H1 (cell line): ENCODE results near the gene STRN4. TPM values are rescaled to one million over a fixed set of nuclear protein-coding genes. Genes with fewer than 3 reads are reported as not detected.

Experiments used
- CTCF ChIA-PET: fragments of 300-600 bp; sonication (Branson Sonifier 250); formaldehyde crosslinking; loops from one replicate; lab custom pipeline; 2021; ENCODE audit not compliant: partially characterized antibody; lab: Charles Lee
- POLR2A ChIA-PET: fragments of 300-600 bp; sonication (Branson Sonifier 250); formaldehyde crosslinking; loops from one replicate; lab custom pipeline; 2021; ENCODE audit warnings: inconsistent platforms; ENCODE audit not compliant: partially characterized antibody; lab: Charles Lee
- DNase-seq, 2 experiments: peaks; one replicate each; pipeline versions ENCODE4 v3.0.0 to v3.0.0-alpha.2; 2010 to 2022; ENCODE audit warnings: low spot score in 2 of 2, low read depth in 1 of 2, mixed read lengths in 1 of 2
- FAIRE-seq: peaks from 2 replicates; lab custom pipeline; 2011; peaks lifted over from hg19 to GRCh38; lab: Jason Lieb, UNC
- H2AFZ ChIP-seq: 2 replicates; pipeline ENCODE4 v1.8.1; 2012; ENCODE audit warnings: low read length, inconsistent platforms
- H2AK5ac ChIP-seq: 2 replicates; pipeline ENCODE4 v1.6.1; 2013; ENCODE audit warnings: low read depth, low read length
- H2BK120ac ChIP-seq: replicated peaks from 2 replicates; pipeline ENCODE3; 2013; ENCODE audit warnings: low read depth, low read length, inconsistent platforms
- H2BK12ac ChIP-seq: 2 replicates; pipeline ENCODE4 v1.6.1; 2013; ENCODE audit warnings: low read depth, low read length
- H2BK15ac ChIP-seq: 2 replicates; pipeline ENCODE4 v1.6.1; 2013; ENCODE audit warnings: low read length
- H2BK20ac ChIP-seq: 2 replicates; pipeline ENCODE4 v1.6.1; 2013; ENCODE audit warnings: low read length
- H2BK5ac ChIP-seq: 2 replicates; pipeline ENCODE4 v1.6.1; 2013; ENCODE audit warnings: low read depth, low read length
- H3K14ac ChIP-seq: 2 replicates; pipeline ENCODE4 v1.6.1; 2013; ENCODE audit warnings: inconsistent platforms; ENCODE audit not compliant: insufficient read length
- H3K18ac ChIP-seq: 2 replicates; pipeline ENCODE4 v1.6.1; 2013; ENCODE audit warnings: low read length; ENCODE audit errors: extremely low read depth
- H3K23ac ChIP-seq: 2 replicates; pipeline ENCODE4 v1.6.1; 2013; ENCODE audit warnings: inconsistent platforms; ENCODE audit not compliant: insufficient read length
- H3K23me2 ChIP-seq: 2 replicates; pipeline ENCODE4 v1.6.1; 2013; ENCODE audit warnings: low read depth, low read length
- H3K27ac ChIP-seq: 2 replicates; pipeline ENCODE4 v1.6.1; 2011; ENCODE audit warnings: low read depth, low read length, inconsistent platforms
- H3K27me3 ChIP-seq, 4 experiments: replicated peaks in 1 of 4; 1 replicate in 1 of 4; 2 replicates in 3 of 4; pipeline versions ENCODE4 v1.6.1 to v1.8.1; 2011 to 2013; ENCODE audit warnings: low read length in 3 of 4, mild to moderate bottlenecking in 3 of 4, inconsistent platforms in 2 of 4, mixed read lengths in 2 of 4, moderate library complexity in 1 of 4; ENCODE audit not compliant: control insufficient read depth in 3 of 4, insufficient read depth in 3 of 4; ENCODE audit errors: extremely low read depth in 1 of 4
- H3K36me3 ChIP-seq, 4 experiments: 2 replicates each; pipeline versions ENCODE4 v1.6.1 to v1.8.1; 2011 to 2013; ENCODE audit warnings: mild to moderate bottlenecking in 4 of 4, low read length in 3 of 4, moderate library complexity in 2 of 4, control low read depth in 1 of 4, inconsistent platforms in 1 of 4; ENCODE audit not compliant: insufficient read depth in 4 of 4, control insufficient read depth in 2 of 4
- H3K4ac ChIP-seq: replicated peaks from 2 replicates; pipeline ENCODE3; 2013; ENCODE audit warnings: low read length, low read depth, mixed read lengths, inconsistent platforms; ENCODE audit not compliant: insufficient read length
- H3K4me1 ChIP-seq, 4 experiments: replicated peaks in 1 of 4; 1 replicate in 1 of 4; 2 replicates in 3 of 4; pipeline versions ENCODE4 v1.6.1 to v1.8.1; 2011 to 2013; ENCODE audit warnings: low read length in 3 of 4, inconsistent platforms in 2 of 4, mixed read lengths in 1 of 4; ENCODE audit not compliant: insufficient read depth in 4 of 4, control insufficient read depth in 3 of 4
- H3K4me2 ChIP-seq, 2 experiments: 2 replicates each; pipeline versions ENCODE4 v1.6.1 to v1.8.1; 2011 to 2013; ENCODE audit warnings: low read depth in 2 of 2, low read length in 2 of 2, control low read depth in 1 of 2, inconsistent platforms in 1 of 2, mild to moderate bottlenecking in 1 of 2; ENCODE audit not compliant: insufficient read depth in 1 of 2
- H3K4me3 ChIP-seq, 4 experiments: fragments of 200-600, 300-600 bp in 1 of 4; sonication (generic), shearing (Covaris generic), sonication (Bioruptor Twin) in 1 of 4; 2 replicates each; pipeline versions ENCODE4 v1.5.1 to v1.8.1; 2011 to 2016; ENCODE audit warnings: low read length in 4 of 4, low read depth in 3 of 4, control low read depth in 2 of 4, inconsistent platforms in 2 of 4, mild to moderate bottlenecking in 2 of 4, mixed read lengths in 1 of 4, moderate library complexity in 1 of 4; ENCODE audit not compliant: insufficient read depth in 2 of 4; ENCODE audit errors: extremely low read depth in 1 of 4
- H3K56ac ChIP-seq: replicated peaks from 2 replicates; pipeline ENCODE3; 2013; ENCODE audit warnings: low read depth, mild to moderate bottlenecking, mixed read lengths, low read length, inconsistent platforms; ENCODE audit not compliant: insufficient read length
- H3K79me1 ChIP-seq: 2 replicates; pipeline ENCODE4 v1.6.1; 2013; ENCODE audit warnings: low read depth, low read length, control low read depth
- H3K79me2 ChIP-seq, 2 experiments: 2 replicates each; pipeline versions ENCODE4 v1.6.1 to v1.8.1; 2012 to 2013; ENCODE audit warnings: low read length in 2 of 2, mild to moderate bottlenecking in 2 of 2, inconsistent platforms in 1 of 2; ENCODE audit not compliant: insufficient read depth in 2 of 2, control insufficient read depth in 1 of 2
- H3K9ac ChIP-seq, 4 experiments: replicated peaks in 1 of 4; 1 replicate in 1 of 4; 2 replicates in 3 of 4; pipeline versions ENCODE4 v1.6.1 to v1.8.1; 2011 to 2013; ENCODE audit warnings: low read depth in 3 of 4, low read length in 3 of 4, control low read depth in 2 of 4, mild to moderate bottlenecking in 2 of 4, moderate library complexity in 2 of 4, inconsistent platforms in 1 of 4; ENCODE audit errors: extremely low read depth in 1 of 4
- H3K9me3 ChIP-seq, 2 experiments: 2 replicates each; pipeline versions ENCODE4 v1.6.1 to v1.8.1; 2012 to 2013; ENCODE audit warnings: mild to moderate bottlenecking in 2 of 2, moderate library complexity in 2 of 2, control low read depth in 1 of 2, inconsistent platforms in 1 of 2, low read depth in 1 of 2, low read length in 1 of 2, mixed read lengths in 1 of 2; ENCODE audit not compliant: insufficient read depth in 2 of 2
- H4K20me1 ChIP-seq, 2 experiments: replicated peaks in 1 of 2; 2 replicates each; pipeline versions ENCODE3 to v1.8.1; 2011 to 2013; ENCODE audit warnings: inconsistent platforms in 2 of 2, low read length in 2 of 2, mild to moderate bottlenecking in 1 of 2; ENCODE audit not compliant: insufficient read depth in 2 of 2, control insufficient read depth in 1 of 2
- H4K5ac ChIP-seq: 2 replicates; pipeline ENCODE4 v1.6.1; 2013; ENCODE audit warnings: low read length, low read depth, mixed read lengths, inconsistent platforms; ENCODE audit not compliant: insufficient read length
- H4K8ac ChIP-seq: 2 replicates; pipeline ENCODE4 v1.8.0; 2013; ENCODE audit warnings: mild to moderate bottlenecking, moderate library complexity, low read length, inconsistent platforms; ENCODE audit not compliant: insufficient read depth; ENCODE audit errors: extremely low read depth
- H4K91ac ChIP-seq: replicated peaks from 2 replicates; pipeline ENCODE3; 2013; ENCODE audit warnings: low read length, mixed read lengths, inconsistent platforms; ENCODE audit not compliant: insufficient read length
- CBX8 ChIP-seq: fragments of 300-800, 300-1000 bp; sonication (generic); IDR thresholded peaks from 2 replicates; pipeline ENCODE4 v1.7.1; 2016; ENCODE audit warnings: low read depth, low read length, borderline replicate concordance
- CREB1 ChIP-seq: IDR thresholded peaks from 2 replicates; pipeline ENCODE4 v1.6.1; 2012; ENCODE audit warnings: inconsistent platforms
- EGR1 ChIP-seq: IDR thresholded peaks from 2 replicates; pipeline ENCODE4 v1.6.1; 2011; ENCODE audit warnings: low read depth, low read length, borderline replicate concordance
- GTF2F1 ChIP-seq: IDR thresholded peaks from 2 replicates; pipeline ENCODE4 v1.6.1; 2012; ENCODE audit warnings: low read depth, low read length, improper control_type of control experiment, borderline replicate concordance
- JUN ChIP-seq: IDR thresholded peaks from 2 replicates; pipeline ENCODE4 v1.6.1; 2011; ENCODE audit warnings: low read depth, mild to moderate bottlenecking, improper control_type of control experiment, low read length
- POLR2AphosphoS5 ChIP-seq: IDR thresholded peaks from 2 replicates; pipeline ENCODE4 v1.6.1; 2011; ENCODE audit warnings: low read depth, low read length
- RNF2 ChIP-seq: fragments of 200-900, 300-1000 bp; sonication (generic); IDR thresholded peaks from 2 replicates; pipeline ENCODE4 v1.7.1; 2016; ENCODE audit warnings: borderline replicate concordance, low read depth, mild to moderate bottlenecking, antibody characterized with exemption, low read length; ENCODE audit not compliant: poor library complexity, severe bottlenecking; ENCODE audit errors: missing control alignments
- SIRT6 ChIP-seq: IDR thresholded peaks from one replicate; pipeline ENCODE4 v1.7.1; 2012; ENCODE audit warnings: low read length, inconsistent platforms
- SIX5 ChIP-seq: IDR thresholded peaks from 2 replicates; pipeline ENCODE4 v1.6.1; 2011; ENCODE audit warnings: mild to moderate bottlenecking, low read depth, low read length
- SP1 ChIP-seq: IDR thresholded peaks from 2 replicates; pipeline ENCODE4 v1.6.1; 2011; ENCODE audit warnings: low read depth, low read length
- WGBS, 2 experiments: shearing (Covaris generic) in 1 of 2; methylation state at CpG; one replicate each; pipeline versions ENCODE4 v1.1.6 to v1.1.7; 2013 to 2015; ENCODE audit warnings: low lambda C conversion rate in 2 of 2, mixed read lengths in 2 of 2, inconsistent platforms in 1 of 2, low coverage in 1 of 2, missing lambda C conversion rate in 1 of 2; ENCODE audit not compliant: insufficient replicate concordance in 2 of 2, insufficient coverage in 1 of 2, insufficient read length in 1 of 2; ENCODE audit errors: extremely low coverage in 1 of 2, missing lambda C conversion rate in 1 of 2; 5-methylcytosine and 5-hydroxymethylcytosine counted together
- polyA plus RNA-seq, 7 experiments: library from polyadenylated mRNA; depleted of rRNA in 3 of 7; stranded (reverse) in 5 of 7; unstranded in 2 of 7; fragments of >200 nt in 5 of 7; fragments of 200-250 nt in 2 of 7; gene quantifications; 1 replicate in 5 of 7; 2 replicates in 1 of 7; 4 replicates in 1 of 7; pipeline versions ENCODE4 v1.2.1 to v1.2.3, GENCODE V29; 2011 to 2013; ENCODE audit warnings: missing spikeins in 2 of 7, mixed read lengths in 2 of 7
- total RNA-seq: library from RNA; stranded (reverse); fragmentation: NEBNext Ultra II Directional; extraction: Animal tissue kit (Norgen Biotek cat#: 25700); gene quantifications from 2 replicates; pipeline ENCODE4 v1.2.1, GENCODE V29; 2021

STRN4 gene
- total and polyA plus RNA-seq, 2 of the 8 experiments (the other 6 are each of a cell fraction or from before 2014, with no cell fraction given) = 120 to 187 TPM

- Histone ChIP-seq H3K18ac (no peak overlapping the region; the same call in 1 of the 2 replicates), H4K91ac (no peak overlapping the region), H3K23me2 (peaks cover 13% of the 10 kb centered on the region; the same call in 1 of the 2 replicates), H2BK12ac (no peak overlapping the region), H2BK5ac (peak overlapping the region; percentile 69; the same call in 1 of the 2 replicates), H2BK120ac (no peak overlapping the region), H4K20me1 (peaks cover 7 to 16% of the 10 kb centered on the region in 2 experiments), H3K79me1 (0 out of 2 replicates have a peak, but pooled peaks cover 4% of the 10 kb centered on the region), H2AK5ac (peak overlapping the region; percentile 33; the same call in 1 of the 2 replicates)
- 79% methylated on average over 16 of the region's 17 CpGs; no CpG with 5 or more reads in 1 of the 2 experiments for WGBS, 2 experiments
- TF ChIP-seq RNF2 (no peak), SIRT6 (no peak), EGR1 (no peak), CBX8 (no peak), GTF2F1 (no peak), SIX5 (no peak), CREB1 (no peak), POLR2AphosphoS5 (no peak), SP1 (no peak), JUN (no peak)
- TF ChIP-seq, all 59 proteins: peak for 0
- Histone ChIP-seq H3K9me3 (no peaks in the 10 kb centered on the region), H4K8ac (no peak overlapping the region), H3K27ac (no peak overlapping the region), H3K4me1 (peaks cover 0 to 15% (median 6%) of the 10 kb centered on the region in 4 experiments; a peak in 5 of 7 replicates), H3K27me3 (no peaks in the 10 kb centered on the region), H3K9ac (no peak overlapping the region), H3K4me2 (peak overlapping the region; percentile 91 to 95), H3K79me2 (peaks cover 0 to 16% of the 10 kb centered on the region in 2 experiments; a peak in 2 of 4 replicates), H4K5ac (no peak overlapping the region), H2AFZ (no peak overlapping the region), H2BK20ac (no peak overlapping the region), H3K56ac (no peak overlapping the region), H3K23ac (no peak overlapping the region), H3K4ac (no peak overlapping the region), H3K36me3 (peaks cover 2 to 32% (median 24%) of the 10 kb centered on the region in 4 experiments; a peak in 5 of 8 replicates), H3K14ac (no peak overlapping the region), H2BK15ac (0 out of 2 replicates have a peak overlapping the region, but pooled peaks have one; percentile 4), H3K4me3 (peak overlapping the region in 1 of 4 experiments; percentile 94; a peak in 3 of 8 replicates)
- CTCF ChIA-PET = interaction anchor here (0.7 to 1.7 kb wide), 5 partner anchors 11 to 56 kb away, joined by 3 to 17 read pairs (median 5); no protein-coding TSS in a partner anchor
- peak in 1 of 2 experiments; percentile 61 for DNase-seq
- FAIRE-seq = no peak
- POLR2A ChIA-PET = interaction anchor here (0.7 to 2.8 kb wide), 9 partner anchors 10 to 94 kb away, joined by 3 to 7 read pairs (median 3); partner anchors contain the start of gene SLC1A5
Observed at GRCh38 chr19:46718157-46718933, 27.9 kb downstream of the STRN4 start.
